HepG2 (cell line): ENCODE measurements around the gene GALNT15. TPM values are rescaled to one million over a fixed set of nuclear protein-coding genes. Genes with fewer than 3 reads are reported as not detected.

ENCODE experiments used
- EED ChIP-seq: sonication (generic); formaldehyde crosslinking; IDR thresholded peaks from 2 replicates; pipeline ENCODE4 v1.5.0; 2020; ENCODE audit warnings: mild to moderate bottlenecking, missing genetic modification reagents
- HNRNPK ChIP-seq: fragments of 200-400 bp; formaldehyde crosslinking; IDR thresholded peaks from 2 replicates; pipeline ENCODE4 v1.6.1; 2018; ENCODE audit warnings: low read length, low read depth, moderate library complexity, mild to moderate bottlenecking; ENCODE audit not compliant: poor library complexity, severe bottlenecking
- JDP2 ChIP-seq: sonication (generic); formaldehyde crosslinking; IDR thresholded peaks from 2 replicates; pipeline ENCODE4 v1.8.1; 2022; ENCODE audit warnings: missing genetic modification reagents, borderline replicate concordance
- KDM1A ChIP-seq: IDR thresholded peaks from 2 replicates; pipeline ENCODE4 v1.6.1; 2016; ENCODE audit warnings: missing compliant biosample characterization
- RFX5 ChIP-seq: IDR thresholded peaks from 2 replicates; pipeline ENCODE4 v1.6.1; 2011; ENCODE audit warnings: low read depth, low read length, improper control_type of control experiment
- ZBTB8A ChIP-seq: sonication (generic); formaldehyde crosslinking; IDR thresholded peaks from 2 replicates; pipeline ENCODE4 v1.4.0; 2020; ENCODE audit warnings: mild to moderate bottlenecking, low read depth, missing genetic modification reagents, borderline replicate concordance
- ZFP37 ChIP-seq: sonication (generic); formaldehyde crosslinking; IDR thresholded peaks from 2 replicates; pipeline ENCODE4 v1.4.0; 2020; ENCODE audit warnings: missing genetic modification reagents, borderline replicate concordance
- ZNF225 ChIP-seq: sonication (generic); formaldehyde crosslinking; IDR thresholded peaks from 2 replicates; pipeline ENCODE4 v1.4.0; 2020; ENCODE audit warnings: mild to moderate bottlenecking, missing genetic modification reagents
- ZNF230 ChIP-seq: sonication (generic); formaldehyde crosslinking; IDR thresholded peaks from 2 replicates; pipeline ENCODE4 v1.4.0; 2020; ENCODE audit warnings: mild to moderate bottlenecking, missing genetic modification reagents
- ZNF24 ChIP-seq: fragments of 450-650 bp; IDR thresholded peaks from 2 replicates; pipeline ENCODE4 v1.6.1; 2017; ENCODE audit warnings: antibody characterized with exemption, mild to moderate bottlenecking
- ZNF557 ChIP-seq: sonication (generic); formaldehyde crosslinking; IDR thresholded peaks from 2 replicates; pipeline ENCODE4 v1.4.0; 2020; ENCODE audit warnings: missing genetic modification reagents
- ZNF614 ChIP-seq: IDR thresholded peaks from 2 replicates; pipeline ENCODE4 v1.6.1; 2018; ENCODE audit warnings: missing biosample characterization, missing genetic modification reagents, inconsistent platforms, borderline replicate concordance
- ZNF629 ChIP-seq: sonication (generic); formaldehyde crosslinking; conservative IDR thresholded peaks from 2 replicates; pipeline ENCODE4 v1.5.0; 2020; ENCODE audit warnings: missing genetic modification reagents
- ZNF747 ChIP-seq: sonication (generic); formaldehyde crosslinking; IDR thresholded peaks from 2 replicates; pipeline ENCODE4 v1.8.1; 2023; ENCODE audit warnings: missing genetic modification reagents, mild to moderate bottlenecking, borderline replicate concordance
- ZNF788 ChIP-seq: sonication (generic); formaldehyde crosslinking; IDR thresholded peaks from 2 replicates; pipeline ENCODE4 v1.5.0; 2020; ENCODE audit warnings: mild to moderate bottlenecking, missing genetic modification reagents, borderline replicate concordance
- polyA plus RNA-seq, 8 experiments: library from polyadenylated mRNA; depleted of rRNA in 3 of 8; stranded (reverse) in 7 of 8; unstranded in 1 of 8; fragments of >200 nt; fragmentation: Illumina TruSeq in 4 of 8; extraction: Trizol in 4 of 8; gene quantifications; 2 replicates each; pipeline versions ENCODE4 v1.2.1 to v1.2.3, GENCODE V29; 2011 to 2016; ENCODE audit warnings: low read depth in 4 of 8, missing spikeins in 1 of 8, mixed read lengths in 1 of 8; ENCODE audit not compliant: insufficient read depth in 1 of 8
- total RNA-seq, 5 experiments: library from RNA; depleted of rRNA; stranded (reverse); fragments of >200 nt; fragmentation: Illumina TruSeq; extraction: Trizol; gene quantifications; 2 replicates each; pipeline ENCODE4 v1.2.3, GENCODE V29; 2016; ENCODE audit warnings: low read depth in 1 of 5
- TF ChIP-seq, protein P1 (sequence below): sonication (generic); formaldehyde crosslinking; IDR thresholded peaks from 2 replicates; pipeline ENCODE4 v1.8.0; 2022; ENCODE audit warnings: missing genetic modification reagents, mild to moderate bottlenecking, borderline replicate concordance
- TF ChIP-seq, protein P2 (sequence below): sonication (generic); formaldehyde crosslinking; IDR thresholded peaks from 2 replicates; pipeline ENCODE4 v1.5.0; 2020; ENCODE audit warnings: missing genetic modification reagents
- TF ChIP-seq, protein P3 (sequence below): sonication (generic); formaldehyde crosslinking; IDR thresholded peaks from 2 replicates; pipeline ENCODE4 v1.4.0; 2020; ENCODE audit warnings: missing genetic modification reagents
- TF ChIP-seq, protein P4 (sequence below): sonication (generic); formaldehyde crosslinking; IDR thresholded peaks from 2 replicates; pipeline ENCODE4 v1.4.0; 2020; ENCODE audit warnings: missing genetic modification reagents
- TF ChIP-seq, protein P5 (sequence below): sonication (generic); formaldehyde crosslinking; IDR thresholded peaks from 2 replicates; pipeline ENCODE4; 2020; ENCODE audit warnings: missing genetic modification reagents, mild to moderate bottlenecking, borderline replicate concordance

The GALNT15 gene
- total and polyA plus RNA-seq, 2 of the 13 experiments (the other 11 are each of a cell fraction or from before 2014, with no cell fraction given) = 0.02 to 0.04 TPM

DNA sequence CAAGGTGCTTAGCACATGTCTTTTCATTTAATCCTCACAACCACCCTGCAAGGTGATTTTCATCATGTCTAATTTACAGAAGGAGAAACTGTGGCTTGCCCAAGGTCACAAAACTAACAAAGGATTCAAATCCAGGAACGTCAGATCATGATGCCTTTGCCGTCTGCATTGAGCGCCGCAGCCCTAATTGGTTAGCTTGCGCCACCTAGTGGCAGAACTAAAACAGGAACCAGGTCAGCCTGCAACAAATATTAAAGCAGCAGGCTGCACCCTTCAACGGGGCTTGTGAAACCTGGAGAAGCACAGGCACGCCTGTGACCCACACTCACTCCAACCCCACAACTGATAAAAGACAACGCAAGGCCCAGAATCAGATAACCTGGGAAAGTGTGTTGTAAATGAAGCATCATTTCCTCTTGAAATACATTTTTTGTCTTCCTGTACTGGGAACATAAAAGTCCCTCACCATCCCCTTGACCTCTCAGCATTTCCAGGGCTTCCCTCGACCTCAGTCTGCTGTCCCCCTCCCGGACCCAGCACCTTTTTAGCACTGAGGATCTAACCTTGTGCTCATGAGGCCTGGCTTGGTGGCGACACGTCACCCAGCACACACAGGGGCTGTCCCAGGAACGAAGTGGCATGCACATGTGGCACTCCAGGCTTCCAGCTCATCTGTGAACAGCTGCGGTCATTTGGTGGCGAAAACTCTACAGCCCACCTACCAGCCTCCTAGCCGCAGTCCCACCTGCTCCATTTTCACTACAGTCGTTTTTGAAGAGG lies 73.0 kb downstream of the GALNT15 start (continued):
- TF ChIP-seq, protein P1, sequence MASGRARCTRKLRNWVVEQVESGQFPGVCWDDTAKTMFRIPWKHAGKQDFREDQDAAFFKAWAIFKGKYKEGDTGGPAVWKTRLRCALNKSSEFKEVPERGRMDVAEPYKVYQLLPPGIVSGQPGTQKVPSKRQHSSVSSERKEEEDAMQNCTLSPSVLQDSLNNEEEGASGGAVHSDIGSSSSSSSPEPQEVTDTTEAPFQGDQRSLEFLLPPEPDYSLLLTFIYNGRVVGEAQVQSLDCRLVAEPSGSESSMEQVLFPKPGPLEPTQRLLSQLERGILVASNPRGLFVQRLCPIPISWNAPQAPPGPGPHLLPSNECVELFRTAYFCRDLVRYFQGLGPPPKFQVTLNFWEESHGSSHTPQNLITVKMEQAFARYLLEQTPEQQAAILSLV (CRISPR knock-in tag) = no peak
- no peak for TF ChIP-seq KDM1A (CRISPR knock-in tag)
- no peak for TF ChIP-seq ZNF629 (CRISPR knock-in tag)
- TF ChIP-seq ZBTB8A (CRISPR knock-in tag) = no peak
- TF ChIP-seq ZNF788 (CRISPR knock-in tag) = no peak
- TF ChIP-seq HNRNPK = no peak
- TF ChIP-seq ZNF230 (CRISPR knock-in tag) = no peak
- TF ChIP-seq ZFP37 (CRISPR knock-in tag) = no peak
- TF ChIP-seq ZNF24 = 0 out of 2 replicates have a peak, but pooled peaks have one; percentile 7
- TF ChIP-seq RFX5 = no peak
- no peak for TF ChIP-seq ZNF557 (CRISPR knock-in tag)
- no peak for TF ChIP-seq ZNF747 (CRISPR knock-in tag)
- no peak for TF ChIP-seq EED (CRISPR knock-in tag)
- TF ChIP-seq, protein P2, sequence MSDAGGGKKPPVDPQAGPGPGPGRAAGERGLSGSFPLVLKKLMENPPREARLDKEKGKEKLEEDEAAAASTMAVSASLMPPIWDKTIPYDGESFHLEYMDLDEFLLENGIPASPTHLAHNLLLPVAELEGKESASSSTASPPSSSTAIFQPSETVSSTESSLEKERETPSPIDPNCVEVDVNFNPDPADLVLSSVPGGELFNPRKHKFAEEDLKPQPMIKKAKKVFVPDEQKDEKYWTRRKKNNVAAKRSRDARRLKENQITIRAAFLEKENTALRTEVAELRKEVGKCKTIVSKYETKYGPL (CRISPR knock-in tag) = no peak
- TF ChIP-seq ZNF225 (CRISPR knock-in tag) = no peak
- TF ChIP-seq ZNF614 = no peak
- TF ChIP-seq, protein P3, sequence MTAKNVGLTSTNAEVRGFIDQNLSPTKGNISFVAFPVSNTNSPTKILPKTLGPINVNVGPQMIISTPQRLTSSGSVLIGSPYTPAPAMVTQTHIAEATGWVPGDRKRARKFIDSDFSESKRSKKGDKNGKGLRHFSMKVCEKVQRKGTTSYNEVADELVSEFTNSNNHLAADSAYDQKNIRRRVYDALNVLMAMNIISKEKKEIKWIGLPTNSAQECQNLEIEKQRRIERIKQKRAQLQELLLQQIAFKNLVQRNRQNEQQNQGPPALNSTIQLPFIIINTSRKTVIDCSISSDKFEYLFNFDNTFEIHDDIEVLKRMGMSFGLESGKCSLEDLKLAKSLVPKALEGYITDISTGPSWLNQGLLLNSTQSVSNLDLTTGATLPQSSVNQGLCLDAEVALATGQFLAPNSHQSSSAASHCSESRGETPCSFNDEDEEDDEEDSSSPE (CRISPR knock-in tag) = no peak
- TF ChIP-seq, protein P4, sequence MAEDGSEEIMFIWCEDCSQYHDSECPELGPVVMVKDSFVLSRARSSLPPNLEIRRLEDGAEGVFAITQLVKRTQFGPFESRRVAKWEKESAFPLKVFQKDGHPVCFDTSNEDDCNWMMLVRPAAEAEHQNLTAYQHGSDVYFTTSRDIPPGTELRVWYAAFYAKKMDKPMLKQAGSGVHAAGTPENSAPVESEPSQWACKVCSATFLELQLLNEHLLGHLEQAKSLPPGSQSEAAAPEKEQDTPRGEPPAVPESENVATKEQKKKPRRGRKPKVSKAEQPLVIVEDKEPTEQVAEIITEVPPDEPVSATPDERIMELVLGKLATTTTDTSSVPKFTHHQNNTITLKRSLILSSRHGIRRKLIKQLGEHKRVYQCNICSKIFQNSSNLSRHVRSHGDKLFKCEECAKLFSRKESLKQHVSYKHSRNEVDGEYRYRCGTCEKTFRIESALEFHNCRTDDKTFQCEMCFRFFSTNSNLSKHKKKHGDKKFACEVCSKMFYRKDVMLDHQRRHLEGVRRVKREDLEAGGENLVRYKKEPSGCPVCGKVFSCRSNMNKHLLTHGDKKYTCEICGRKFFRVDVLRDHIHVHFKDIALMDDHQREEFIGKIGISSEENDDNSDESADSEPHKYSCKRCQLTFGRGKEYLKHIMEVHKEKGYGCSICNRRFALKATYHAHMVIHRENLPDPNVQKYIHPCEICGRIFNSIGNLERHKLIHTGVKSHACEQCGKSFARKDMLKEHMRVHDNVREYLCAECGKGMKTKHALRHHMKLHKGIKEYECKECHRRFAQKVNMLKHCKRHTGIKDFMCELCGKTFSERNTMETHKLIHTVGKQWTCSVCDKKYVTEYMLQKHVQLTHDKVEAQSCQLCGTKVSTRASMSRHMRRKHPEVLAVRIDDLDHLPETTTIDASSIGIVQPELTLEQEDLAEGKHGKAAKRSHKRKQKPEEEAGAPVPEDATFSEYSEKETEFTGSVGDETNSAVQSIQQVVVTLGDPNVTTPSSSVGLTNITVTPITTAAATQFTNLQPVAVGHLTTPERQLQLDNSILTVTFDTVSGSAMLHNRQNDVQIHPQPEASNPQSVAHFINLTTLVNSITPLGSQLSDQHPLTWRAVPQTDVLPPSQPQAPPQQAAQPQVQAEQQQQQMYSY (CRISPR knock-in tag) = no peak
- no peak for TF ChIP-seq JDP2
- TF ChIP-seq, protein P5, sequence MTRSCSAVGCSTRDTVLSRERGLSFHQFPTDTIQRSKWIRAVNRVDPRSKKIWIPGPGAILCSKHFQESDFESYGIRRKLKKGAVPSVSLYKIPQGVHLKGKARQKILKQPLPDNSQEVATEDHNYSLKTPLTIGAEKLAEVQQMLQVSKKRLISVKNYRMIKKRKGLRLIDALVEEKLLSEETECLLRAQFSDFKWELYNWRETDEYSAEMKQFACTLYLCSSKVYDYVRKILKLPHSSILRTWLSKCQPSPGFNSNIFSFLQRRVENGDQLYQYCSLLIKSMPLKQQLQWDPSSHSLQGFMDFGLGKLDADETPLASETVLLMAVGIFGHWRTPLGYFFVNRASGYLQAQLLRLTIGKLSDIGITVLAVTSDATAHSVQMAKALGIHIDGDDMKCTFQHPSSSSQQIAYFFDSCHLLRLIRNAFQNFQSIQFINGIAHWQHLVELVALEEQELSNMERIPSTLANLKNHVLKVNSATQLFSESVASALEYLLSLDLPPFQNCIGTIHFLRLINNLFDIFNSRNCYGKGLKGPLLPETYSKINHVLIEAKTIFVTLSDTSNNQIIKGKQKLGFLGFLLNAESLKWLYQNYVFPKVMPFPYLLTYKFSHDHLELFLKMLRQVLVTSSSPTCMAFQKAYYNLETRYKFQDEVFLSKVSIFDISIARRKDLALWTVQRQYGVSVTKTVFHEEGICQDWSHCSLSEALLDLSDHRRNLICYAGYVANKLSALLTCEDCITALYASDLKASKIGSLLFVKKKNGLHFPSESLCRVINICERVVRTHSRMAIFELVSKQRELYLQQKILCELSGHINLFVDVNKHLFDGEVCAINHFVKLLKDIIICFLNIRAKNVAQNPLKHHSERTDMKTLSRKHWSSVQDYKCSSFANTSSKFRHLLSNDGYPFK (CRISPR knock-in tag) = 0 out of 2 replicates have a peak, but pooled peaks have one; percentile 56
